ENCODE measurements around the gene PSMG2.
A peak's percentile ranks its signal among the peaks of the same experiment; 100 is the strongest.

Gene PSMG2

GRCh38 chr18:12694032-12694431, 8.8 kb upstream of the PSMG2 start:
- TF ChIP-seq CTCF (conservative IDR thresholded peaks at IDR 0.05; ENCODE audit: low read depth, low read length): no peak
- no peak overlapping the region for H3K4me3 ChIP-seq (ENCODE audit: low read depth, low read length)
- no peak for DNase-seq (ENCODE audit: low read depth)

- TF ChIP-seq CTCF (conservative IDR thresholded peaks at IDR 0.05; ENCODE audit: low read depth, low read length): no peak
- H3K4me3 ChIP-seq (ENCODE audit: low read depth, low read length): no peak overlapping the region
- DNase-seq (ENCODE audit: low read depth): no peak
Observed at GRCh38 chr18:12699747-12700146, 3.1 kb upstream of the PSMG2 start.

- no peak for TF ChIP-seq CTCF (conservative IDR thresholded peaks at IDR 0.05; ENCODE audit: low read depth, low read length)
- DNase-seq (ENCODE audit: low read depth): no peak
- no peak overlapping the region for H3K4me3 ChIP-seq (ENCODE audit: low read depth, low read length)
Observed at GRCh38 chr18:12701161-12701560, 1.7 kb upstream of the PSMG2 start.

DNA sequence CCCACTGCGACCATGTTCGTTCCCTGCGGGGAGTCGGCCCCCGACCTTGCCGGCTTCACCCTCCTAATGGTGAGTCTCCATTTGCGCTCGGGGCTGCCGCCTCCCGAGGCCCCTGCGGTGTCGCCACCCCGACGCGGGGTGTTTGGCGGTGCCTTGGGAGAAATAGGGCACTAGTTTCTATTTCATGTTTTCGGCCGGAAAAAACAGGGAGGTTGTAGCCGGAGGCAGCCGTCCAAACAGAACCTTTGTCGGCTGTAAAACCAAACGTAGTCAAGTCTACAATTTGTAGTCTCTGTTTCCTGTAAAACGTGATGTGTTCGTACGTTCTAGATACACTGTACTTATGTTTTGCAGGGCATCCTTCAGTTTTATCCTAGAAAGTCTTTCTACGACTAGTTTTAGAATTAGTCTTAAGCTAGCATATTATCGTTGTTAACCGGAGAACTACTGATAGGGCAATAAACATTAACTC, 290 bp downstream of the PSMG2 start:
- peak overlapping the region; percentile 98 for H3K4me3 ChIP-seq (ENCODE audit: low read depth, low read length)
- no peak for DNase-seq (ENCODE audit: low read depth)
- no peak for TF ChIP-seq CTCF (conservative IDR thresholded peaks at IDR 0.05; ENCODE audit: low read depth, low read length)

DNA sequence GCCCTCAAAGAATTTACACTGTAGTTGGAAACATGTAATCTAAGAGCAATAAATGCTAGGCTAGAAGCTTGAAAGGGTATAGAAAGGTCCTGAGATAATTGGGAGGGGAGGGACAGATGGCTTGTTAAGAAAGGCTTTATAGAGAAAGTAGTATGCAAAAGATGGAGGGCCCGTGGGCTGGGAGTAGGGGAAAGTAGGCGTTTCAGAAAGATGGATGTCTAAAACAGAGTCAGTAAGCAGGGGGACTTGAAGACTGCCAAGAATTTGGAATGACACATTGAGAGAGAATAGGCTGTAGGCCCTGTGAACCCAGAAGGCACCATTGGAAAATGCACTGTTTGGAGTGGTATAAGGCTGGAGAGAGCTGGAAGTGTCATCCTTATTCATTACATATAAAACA, 822 bp downstream of the PSMG2 start:
- H3K4me3 ChIP-seq (ENCODE audit: low read depth, low read length): peak overlapping the region; percentile 98
- DNase-seq (ENCODE audit: low read depth): peak; percentile 27
- TF ChIP-seq CTCF (conservative IDR thresholded peaks at IDR 0.05; ENCODE audit: low read depth, low read length): no peak

- no peak for DNase-seq (ENCODE audit: low read depth)
- H3K4me3 ChIP-seq (ENCODE audit: low read depth, low read length): no peak overlapping the region
- no peak for TF ChIP-seq CTCF (conservative IDR thresholded peaks at IDR 0.05; ENCODE audit: low read depth, low read length)
Observed at GRCh38 chr18:12711446-12711845, 8.6 kb downstream of the PSMG2 start.

DNA sequence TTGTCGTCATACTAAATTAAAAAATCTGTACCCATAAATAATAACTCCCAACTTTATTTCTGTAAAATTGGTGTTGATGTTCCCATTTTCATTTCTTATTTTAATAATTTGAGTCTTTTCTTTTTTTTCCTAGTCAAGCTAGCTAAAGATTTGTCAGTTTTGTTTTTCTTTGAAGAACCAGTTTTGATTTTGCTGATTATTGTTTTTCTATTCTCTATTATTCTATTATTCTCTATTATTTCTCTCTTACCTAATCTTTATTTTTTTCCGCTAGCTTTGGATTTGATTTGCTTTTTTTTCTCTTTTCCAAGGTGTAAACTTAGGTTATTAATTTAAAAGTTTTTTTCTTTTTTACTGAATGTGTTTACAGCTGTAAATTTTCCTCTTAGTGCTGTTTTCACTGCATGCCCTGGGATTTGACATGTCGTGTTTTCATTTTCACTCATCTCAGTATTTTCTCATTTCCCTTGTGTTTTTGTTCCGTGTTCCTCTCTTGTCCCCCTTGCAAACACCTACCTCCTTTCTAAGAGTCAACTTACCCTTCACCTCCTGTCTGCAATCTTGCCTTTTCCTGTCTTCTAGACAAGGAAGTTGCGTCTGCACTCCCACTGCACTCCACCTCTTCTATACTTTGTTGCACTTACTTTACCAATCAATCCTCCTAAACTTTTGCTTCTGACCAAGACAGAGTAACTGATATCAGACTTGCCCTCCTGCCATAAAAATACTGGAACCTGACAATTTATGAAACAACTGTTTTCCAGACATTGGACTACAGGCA, 18.8 kb downstream of the PSMG2 start:
- no peak for DNase-seq (ENCODE audit: low read depth)
- no peak overlapping the region for H3K4me3 ChIP-seq (ENCODE audit: low read depth, low read length)
- no peak for TF ChIP-seq CTCF (conservative IDR thresholded peaks at IDR 0.05; ENCODE audit: low read depth, low read length)

Data from choroid plexus epithelial cell (primary cell).